Transverse colon (tissue), 3 donors: ENCODE measurements around the gene DLL1.

Experiments used
- POLR2A ChIP-seq: fragments of 450-650 bp; IDR thresholded peaks from one replicate; pipeline ENCODE4 v1.6.1; 2016; ENCODE audit warnings: antibody characterized with exemption, mild to moderate bottlenecking, moderate library complexity
- POLR2AphosphoS5 ChIP-seq, 3 donors: sonication (generic); formaldehyde crosslinking; IDR thresholded peaks; one replicate each; pipeline ENCODE4 v1.6.1; 2016; ENCODE audit warnings: antibody characterized with exemption in 3 of 3

DNA sequence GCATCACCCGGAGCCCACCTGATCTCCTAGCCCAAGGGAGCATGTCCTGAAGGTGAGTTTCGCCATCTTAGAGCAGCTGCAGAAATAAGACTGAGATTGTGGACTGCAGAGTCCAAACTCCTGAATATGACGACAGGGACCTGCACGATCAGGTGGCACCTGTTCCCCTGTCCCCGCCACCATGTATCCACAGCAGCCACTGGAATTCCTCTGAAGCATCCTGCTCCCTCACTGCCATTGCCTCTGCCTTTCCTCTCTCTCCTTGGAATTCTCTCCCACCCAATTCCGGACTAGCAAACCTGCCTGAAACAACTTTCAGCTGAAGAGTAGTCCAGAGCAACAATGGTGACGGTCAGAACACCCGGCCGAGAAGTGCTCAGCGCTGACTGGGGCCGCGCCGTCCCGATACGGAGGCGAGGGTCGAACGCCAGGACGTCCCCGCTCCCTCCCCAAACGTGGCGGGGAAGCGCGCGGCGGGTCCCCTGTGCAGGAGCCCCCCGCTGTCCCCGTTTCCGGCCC lies 15.0 kb upstream of the DLL1 start:
- no peak for TF ChIP-seq POLR2AphosphoS5 (IDR thresholded peaks at IDR 0.05)
- no peak for TF ChIP-seq POLR2A
